Neural progenitor cell (in vitro differentiated cells): ENCODE data around the gene PTPRR. TPM values are rescaled to one million over a fixed set of nuclear protein-coding genes. Genes with fewer than 3 reads are reported as not detected.

ENCODE experiments used
- DNase-seq: peaks from one replicate; pipeline ENCODE4 v3.0.0-alpha.2; 2016; ENCODE audit warnings: low spot score
- H2AFZ ChIP-seq: fragments of 200-600 bp; sonication (generic); replicated peaks from 2 replicates; pipeline ENCODE4 v1.6.1; 2016; ENCODE audit warnings: antibody characterized with exemption
- H3F3A ChIP-seq: fragments of 200-600 bp; sonication (generic); 2 replicates; pipeline ENCODE4 v1.6.1; 2016; ENCODE audit warnings: antibody characterized with exemption, low read depth
- H3K27ac ChIP-seq: fragments of 200-600 bp; sonication (generic); 2 replicates; pipeline ENCODE4 v1.5.1; 2016; ENCODE audit warnings: mild to moderate bottlenecking
- H3K27me3 ChIP-seq: fragments of 200-600 bp; sonication (generic); 2 replicates; pipeline ENCODE4 v1.6.1; 2016; ENCODE audit warnings: mild to moderate bottlenecking, moderate library complexity
- H3K36me3 ChIP-seq: fragments of 200-600 bp; sonication (generic); 2 replicates; pipeline ENCODE4 v1.5.1; 2016
- H3K4me1 ChIP-seq: fragments of 200-600 bp; sonication (generic); 2 replicates; pipeline ENCODE4 v1.6.1; 2016; ENCODE audit warnings: mixed run types
- H3K4me2 ChIP-seq: fragments of 200-600 bp; sonication (generic); 2 replicates; pipeline ENCODE4 v1.6.1; 2016
- H3K4me3 ChIP-seq: fragments of 200-600 bp; sonication (generic); 2 replicates; pipeline ENCODE4 v1.5.1; 2016
- H3K79me2 ChIP-seq: fragments of 200-600 bp; sonication (generic); 2 replicates; pipeline ENCODE4 v1.6.1; 2016; ENCODE audit warnings: low read depth
- H3K9ac ChIP-seq: fragments of 200-600 bp; sonication (generic); 2 replicates; pipeline ENCODE4 v1.6.1; 2016
- H3K9me3 ChIP-seq: fragments of 200-600 bp; sonication (generic); 2 replicates; pipeline ENCODE4 v1.5.1; 2016; ENCODE audit warnings: low read depth
- H4K20me1 ChIP-seq: fragments of 200-600 bp; sonication (generic); 2 replicates; pipeline ENCODE4 v1.6.1; 2016; ENCODE audit warnings: low read depth
- H3K27ac Mint-ChIP-seq: 3 replicates; pipeline ENCODE4 v1.8.0; 2021; ENCODE audit warnings: mixed read lengths
- H3K27me3 Mint-ChIP-seq: 2 replicates; pipeline ENCODE4 v1.8.0; 2022; ENCODE audit warnings: low read depth, mild to moderate bottlenecking, inconsistent platforms, moderate library complexity, mixed read lengths; ENCODE audit not compliant: insufficient read depth
- H3K36me3 Mint-ChIP-seq: 3 replicates; pipeline ENCODE4 v1.8.0; 2021; ENCODE audit warnings: mixed read lengths
- H3K4me1 Mint-ChIP-seq: 3 replicates; pipeline ENCODE4 v1.8.0; 2021; ENCODE audit warnings: mixed read lengths
- H3K4me3 Mint-ChIP-seq: 3 replicates; pipeline ENCODE4 v1.8.0; 2021; ENCODE audit warnings: mild to moderate bottlenecking, moderate library complexity, mixed read lengths
- H3K9me3 Mint-ChIP-seq: 3 replicates; pipeline ENCODE4 v1.8.0; 2020; ENCODE audit warnings: mixed read lengths
- CTCF ChIP-seq: fragments of 200-600 bp; sonication (generic); IDR thresholded peaks from 2 replicates; pipeline ENCODE4 v1.5.1; 2017; ENCODE audit warnings: antibody characterized with exemption, mild to moderate bottlenecking
- EZH2 ChIP-seq: fragments of 200-600 bp; sonication (generic); IDR thresholded peaks from 2 replicates; pipeline ENCODE4 v1.6.1; 2017; ENCODE audit warnings: antibody characterized with exemption, mild to moderate bottlenecking, moderate library complexity
- EZH2phosphoT487 ChIP-seq: fragments of 200-600 bp; sonication (generic); IDR thresholded peaks from 2 replicates; pipeline ENCODE4 v1.6.1; 2017; ENCODE audit warnings: antibody characterized with exemption
- total RNA-seq: library from RNA; depleted of rRNA; stranded (reverse); fragments of >200 nt; gene quantifications from 2 replicates; pipeline ENCODE4 v1.2.3, GENCODE V29; 2015; ENCODE audit warnings: low replicate concordance

PTPRR gene
- total RNA-seq, 1 donor from 2014 or later, result not detected

- TF ChIP-seq EZH2, result no peak
- TF ChIP-seq EZH2phosphoT487, result no peak
- no peak for TF ChIP-seq CTCF
- no peak overlapping the region for H3K4me3 Mint-ChIP-seq
- H3K9me3 Mint-ChIP-seq, result no peaks in the 10 kb centered on the region
- H3K4me3 ChIP-seq, result no peak overlapping the region
- H3K4me1 Mint-ChIP-seq, result no peaks in the 10 kb centered on the region
- no peaks in the 10 kb centered on the region for H3K9me3 ChIP-seq
- no peak overlapping the region for H2AFZ ChIP-seq
- no peak for DNase-seq
- no peak overlapping the region for H3K9ac ChIP-seq
- no peaks in the 10 kb centered on the region for H3K79me2 ChIP-seq
- no peak overlapping the region for H3K4me2 ChIP-seq
- H3K27ac Mint-ChIP-seq, result no peak overlapping the region
- H3K4me1 ChIP-seq, result no peaks in the 10 kb centered on the region
- no peak overlapping the region for H3K27ac ChIP-seq
- no peaks in the 10 kb centered on the region for H3K36me3 Mint-ChIP-seq
- H3K27me3 Mint-ChIP-seq, result no peaks in the 10 kb centered on the region
- no peaks in the 10 kb centered on the region for H3K36me3 ChIP-seq
- no peaks in the 10 kb centered on the region for H3F3A ChIP-seq
- H3K27me3 ChIP-seq, result no peaks in the 10 kb centered on the region
- no peaks in the 10 kb centered on the region for H4K20me1 ChIP-seq
Observed at GRCh38 chr12:70796989-70797388, 123.5 kb downstream of the PTPRR start.

DNA sequence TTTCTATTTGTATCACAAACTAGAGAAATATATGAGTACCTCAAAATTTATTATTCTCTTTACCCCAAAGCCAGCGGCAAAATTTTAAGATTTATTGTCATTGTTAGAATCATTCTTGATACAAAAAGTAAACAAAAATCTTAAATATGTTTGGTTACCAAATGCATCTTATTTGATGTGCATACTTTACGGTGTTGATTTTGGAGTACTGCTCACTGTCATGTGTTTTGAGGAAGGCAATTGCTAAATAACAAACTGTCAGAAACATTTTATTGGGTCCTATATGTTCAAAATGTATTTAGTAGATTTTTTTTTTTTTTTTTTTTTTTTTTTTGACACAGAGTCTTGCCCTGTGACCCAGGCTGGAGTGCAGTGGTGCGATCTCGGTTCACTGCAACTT lies 124.9 kb downstream of the PTPRR start:
- Histone ChIP-seq H2AFZ (no peak overlapping the region), H3K9me3 (no peaks in the 10 kb centered on the region), H3K4me3 (no peak overlapping the region), H3K4me2 (no peak overlapping the region), H3K9ac (no peak overlapping the region), H4K20me1 (no peaks in the 10 kb centered on the region), H3K27ac (no peak overlapping the region), H3K36me3 (no peaks in the 10 kb centered on the region), H3K4me1 (no peaks in the 10 kb centered on the region), H3F3A (no peaks in the 10 kb centered on the region), H3K79me2 (no peaks in the 10 kb centered on the region), H3K27me3 (no peaks in the 10 kb centered on the region)
- Mint-ChIP-seq H3K9me3 (no peaks in the 10 kb centered on the region), H3K36me3 (no peaks in the 10 kb centered on the region), H3K27me3 (no peaks in the 10 kb centered on the region), H3K27ac (no peak overlapping the region), H3K4me3 (no peak overlapping the region), H3K4me1 (no peaks in the 10 kb centered on the region)
- no peak for DNase-seq
- TF ChIP-seq EZH2 (no peak), CTCF (no peak), EZH2phosphoT487 (no peak)

GRCh38 chr12:70794131-70794530 lies 126.4 kb downstream of the PTPRR start:
- Histone ChIP-seq H3K27me3 (no peaks in the 10 kb centered on the region), H4K20me1 (no peaks in the 10 kb centered on the region), H3K36me3 (no peaks in the 10 kb centered on the region), H3K9me3 (no peaks in the 10 kb centered on the region), H3K79me2 (no peaks in the 10 kb centered on the region), H3K9ac (no peak overlapping the region), H3K27ac (no peak overlapping the region), H3K4me3 (no peak overlapping the region), H3F3A (no peaks in the 10 kb centered on the region), H3K4me2 (no peak overlapping the region), H3K4me1 (no peaks in the 10 kb centered on the region), H2AFZ (no peak overlapping the region)
- Mint-ChIP-seq H3K27me3 (no peaks in the 10 kb centered on the region), H3K4me3 (no peak overlapping the region), H3K27ac (no peak overlapping the region), H3K9me3 (no peaks in the 10 kb centered on the region), H3K36me3 (no peaks in the 10 kb centered on the region), H3K4me1 (no peaks in the 10 kb centered on the region)
- no peak for DNase-seq
- TF ChIP-seq CTCF (no peak), EZH2 (no peak), EZH2phosphoT487 (no peak)
